ENCODE results near the gene NRIP2. TPM values are rescaled to one million over a fixed set of nuclear protein-coding genes. Genes with fewer than 3 reads are reported as not detected.

The NRIP2 gene
- total RNA-seq, 1 experiment from 2014 or later, result not detected

- DNase-seq (ENCODE audit: low spot score), result no peak
Observed at GRCh38 chr12:2806700-2807099, 28.1 kb downstream of the NRIP2 start.

- DNase-seq (ENCODE audit: low spot score), result no peak
Observed at GRCh38 chr12:2805143-2805520, 29.7 kb downstream of the NRIP2 start.

- peak; percentile 17 for DNase-seq (ENCODE audit: low spot score)
Observed at GRCh38 chr12:2804393-2805142, 30.3 kb downstream of the NRIP2 start.

- no peak for DNase-seq (ENCODE audit: low spot score)
Observed at GRCh38 chr12:2803635-2804392, 31.0 kb downstream of the NRIP2 start.

- DNase-seq (ENCODE audit: low spot score), result no peak
Observed at GRCh38 chr12:2801044-2801783, 33.6 kb downstream of the NRIP2 start.

- no peak for DNase-seq (ENCODE audit: low spot score)
Observed at GRCh38 chr12:2800046-2800570, 34.7 kb downstream of the NRIP2 start.

- DNase-seq (ENCODE audit: low spot score), result no peak
Observed at GRCh38 chr12:2797721-2798418, 37.0 kb downstream of the NRIP2 start.

GRCh38 chr12:2796187-2796666 lies 38.6 kb downstream of the NRIP2 start:
- DNase-seq (ENCODE audit: low spot score), result no peak

- DNase-seq (ENCODE audit: low spot score), result peak; percentile 12
Observed at GRCh38 chr12:2795291-2796186, 39.3 kb downstream of the NRIP2 start.

- DNase-seq (ENCODE audit: low spot score), result peak; percentile 30
Observed at GRCh38 chr12:2794736-2795289, 40.0 kb downstream of the NRIP2 start, which contains the start of gene FKBP4. FKBP4 (plus strand) TSS chr12:2794970; CDS start chr12:2795140, 170 bp downstream.

GRCh38 chr12:2794191-2794735 lies 40.6 kb downstream of the NRIP2 start:
- DNase-seq (ENCODE audit: low spot score), result no peak

- DNase-seq (ENCODE audit: low spot score), result no peak
Observed at GRCh38 chr12:2793561-2793960, 41.3 kb downstream of the NRIP2 start.

GRCh38 chr12:2792671-2793500 lies 41.9 kb downstream of the NRIP2 start:
- DNase-seq (ENCODE audit: low spot score), result no peak

GRCh38 chr12:2791089-2791488 lies 43.7 kb downstream of the NRIP2 start:
- DNase-seq (ENCODE audit: low spot score), result no peak

GRCh38 chr12:2785017-2785416 lies 49.8 kb downstream of the NRIP2 start:
- no peak for DNase-seq (ENCODE audit: low spot score)

- DNase-seq (ENCODE audit: low spot score), result peak; percentile 15
Observed at GRCh38 chr12:2783936-2784600, 50.8 kb downstream of the NRIP2 start.

- no peak for DNase-seq (ENCODE audit: low spot score)
Observed at GRCh38 chr12:2779281-2779680, 55.6 kb downstream of the NRIP2 start.

GRCh38 chr12:2776129-2776806 lies 58.6 kb downstream of the NRIP2 start:
- no peak for DNase-seq (ENCODE audit: low spot score)

All from A172 (cell line).